ENCODE data around the gene SARS2.
A peak's percentile ranks its signal among the peaks of the same experiment; 100 is the strongest.
"Not testable (repeated sequence)": the region's sequence is repeated elsewhere in the genome, so short reads cannot be mapped to it uniquely, and the experiment has no call there.

SARS2 gene

DNA sequence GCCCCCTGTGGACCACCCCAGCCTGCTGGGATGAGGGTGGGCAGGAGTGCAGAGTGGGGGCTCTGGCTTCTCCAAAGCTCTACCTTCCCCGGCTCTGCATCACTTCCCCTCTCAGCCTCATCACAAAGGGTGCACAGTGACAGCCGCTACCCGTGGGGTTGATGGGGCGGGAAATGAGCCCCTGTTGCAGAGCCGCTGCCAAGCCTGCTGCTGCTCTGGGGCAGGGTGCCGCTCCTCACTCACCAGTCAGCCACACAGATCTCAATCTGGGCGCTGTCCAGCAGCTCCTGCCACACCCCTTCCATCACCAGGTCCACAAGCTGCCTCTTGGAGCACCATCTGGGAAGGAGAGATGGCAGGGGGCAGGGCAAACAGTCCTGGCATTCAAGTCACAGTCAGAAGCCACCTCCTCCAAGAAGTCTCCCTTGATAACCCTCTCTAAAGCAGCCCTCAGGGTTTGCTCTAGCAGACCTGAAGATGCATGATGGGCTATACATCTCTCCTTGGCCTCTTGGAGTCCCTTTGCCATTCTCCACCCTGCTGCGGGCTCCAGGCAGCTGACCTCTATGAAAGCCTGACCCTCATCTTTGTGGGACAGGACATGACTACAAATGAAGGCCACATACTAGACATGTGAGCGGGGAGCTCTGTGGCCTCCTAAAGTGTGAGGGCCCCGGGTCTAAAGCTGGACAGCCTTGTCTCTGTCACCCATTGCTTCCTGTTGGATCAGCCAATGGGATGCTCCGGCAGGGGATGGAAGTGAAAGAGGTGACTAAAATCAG lies 15.9 kb upstream of the SARS2 start:
- DNase-seq (ENCODE audit: low read depth in 2 of 3, low spot score in 1 of 3): no peak

- DNase-seq (ENCODE audit: low read depth in 2 of 3, low spot score in 1 of 3): no peak
Measured at GRCh38 chr19:38945562-38946228, 15.1 kb upstream of the SARS2 start.

DNA sequence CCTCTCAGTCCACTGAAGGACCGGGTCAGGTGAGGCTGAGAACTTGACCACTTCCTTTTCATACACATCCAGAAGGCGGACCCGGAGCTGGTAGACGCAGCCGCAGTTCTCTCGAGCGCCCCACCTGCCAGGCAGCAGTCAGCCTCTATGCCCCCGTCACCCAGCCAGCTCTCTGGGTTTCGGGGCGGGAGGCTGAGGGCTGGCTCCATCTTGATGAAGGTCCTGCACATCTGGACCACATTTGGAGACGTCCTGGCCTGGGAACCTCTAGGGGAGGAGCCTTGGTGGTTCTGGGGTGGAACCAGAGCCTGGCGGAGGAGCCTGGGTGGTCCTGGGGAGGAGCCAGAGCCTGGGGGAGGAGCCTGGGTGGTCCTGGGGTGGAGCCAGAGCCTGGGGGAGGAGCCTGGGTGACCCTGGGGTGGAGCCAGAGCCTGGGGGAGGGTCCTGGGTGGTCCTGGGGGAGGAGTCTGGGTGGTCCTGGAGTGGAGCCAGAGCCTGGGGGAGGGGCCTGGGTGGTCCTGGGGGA lies 14.5 kb upstream of the SARS2 start:
- no peak for DNase-seq (ENCODE audit: low read depth in 2 of 3, low spot score in 1 of 3)

- DNase-seq (ENCODE audit: low read depth in 2 of 3, low spot score in 1 of 3): no peak
Measured at GRCh38 chr19:38942471-38943181, 12.1 kb upstream of the SARS2 start.

GRCh38 chr19:38941979-38942378 lies 11.4 kb upstream of the SARS2 start:
- DNase-seq (ENCODE audit: low read depth in 2 of 3, low spot score in 1 of 3): no peak

DNA sequence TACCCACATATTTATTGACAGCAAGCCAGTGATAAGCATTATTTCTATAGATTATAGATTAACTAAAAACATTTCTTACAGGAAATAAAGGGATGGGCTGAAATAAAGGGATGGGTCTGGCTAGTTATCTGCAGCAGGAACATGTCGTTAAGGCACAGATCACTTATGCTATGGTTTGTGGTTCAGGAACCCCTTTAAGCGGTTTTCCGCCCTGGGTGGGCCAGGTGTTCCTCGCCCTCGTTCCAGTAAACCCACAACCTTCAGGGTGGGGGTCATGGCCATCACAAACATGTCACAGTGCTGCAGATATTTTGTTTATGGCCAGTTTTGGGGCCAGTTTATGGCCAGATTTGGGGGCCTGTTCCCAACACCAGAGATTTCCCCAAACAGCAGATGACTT lies 10.9 kb upstream of the SARS2 start:
- not testable (repeated sequence) for DNase-seq (ENCODE audit: low read depth in 2 of 3, low spot score in 1 of 3)

- DNase-seq (ENCODE audit: low read depth in 2 of 3, low spot score in 1 of 3): no peak
Measured at GRCh38 chr19:38939957-38940356, 9.4 kb upstream of the SARS2 start.

GRCh38 chr19:38933544-38933943 lies 3.0 kb upstream of the SARS2 start:
- no peak for DNase-seq (ENCODE audit: low read depth in 2 of 3, low spot score in 1 of 3)

GRCh38 chr19:38932425-38933179 lies 2.0 kb upstream of the SARS2 start:
- DNase-seq (ENCODE audit: low read depth in 2 of 3, low spot score in 1 of 3): peak in 1 of 3 donors; percentile 48

GRCh38 chr19:38931521-38931793 lies 894 bp upstream of the SARS2 start:
- no peak for DNase-seq (ENCODE audit: low read depth in 2 of 3, low spot score in 1 of 3)

GRCh38 chr19:38930776-38931520 lies 385 bp upstream of the SARS2 start, which contains the start of gene MRPS12:
MRPS12 (plus strand) TSS chr19:38930944; CDS start chr19:38931295, 351 bp downstream.
- peak; percentile 96 to 97 (median 97) for DNase-seq (ENCODE audit: low read depth in 2 of 3, low spot score in 1 of 3)

- no peak for DNase-seq (ENCODE audit: low read depth in 2 of 3, low spot score in 1 of 3)
Measured at GRCh38 chr19:38928391-38929001, 2.1 kb downstream of the SARS2 start.

DNA sequence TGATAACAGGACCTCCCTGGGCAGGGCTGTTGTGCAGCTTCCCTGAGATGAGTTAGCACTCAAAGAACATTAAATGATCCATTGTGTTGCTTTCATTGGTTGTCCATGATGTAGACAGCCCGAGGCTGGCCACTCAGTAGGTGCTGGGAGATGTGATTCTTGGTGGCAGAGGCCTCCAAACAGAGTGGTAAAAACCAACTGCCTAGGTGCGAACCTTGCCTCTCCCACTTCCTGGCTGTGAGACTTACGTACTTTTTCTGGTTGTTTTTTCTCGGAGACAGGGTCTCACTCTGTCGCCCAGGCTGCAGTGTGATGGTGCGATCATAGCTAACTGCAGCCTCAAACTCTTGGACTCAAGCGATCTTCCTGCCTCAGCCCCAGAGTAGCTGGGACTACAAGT lies 6.2 kb downstream of the SARS2 start:
- DNase-seq (ENCODE audit: low read depth in 2 of 3, low spot score in 1 of 3): no peak

- DNase-seq (ENCODE audit: low read depth in 2 of 3, low spot score in 1 of 3): no peak
Measured at GRCh38 chr19:38922482-38922881, 8.1 kb downstream of the SARS2 start.

DNA sequence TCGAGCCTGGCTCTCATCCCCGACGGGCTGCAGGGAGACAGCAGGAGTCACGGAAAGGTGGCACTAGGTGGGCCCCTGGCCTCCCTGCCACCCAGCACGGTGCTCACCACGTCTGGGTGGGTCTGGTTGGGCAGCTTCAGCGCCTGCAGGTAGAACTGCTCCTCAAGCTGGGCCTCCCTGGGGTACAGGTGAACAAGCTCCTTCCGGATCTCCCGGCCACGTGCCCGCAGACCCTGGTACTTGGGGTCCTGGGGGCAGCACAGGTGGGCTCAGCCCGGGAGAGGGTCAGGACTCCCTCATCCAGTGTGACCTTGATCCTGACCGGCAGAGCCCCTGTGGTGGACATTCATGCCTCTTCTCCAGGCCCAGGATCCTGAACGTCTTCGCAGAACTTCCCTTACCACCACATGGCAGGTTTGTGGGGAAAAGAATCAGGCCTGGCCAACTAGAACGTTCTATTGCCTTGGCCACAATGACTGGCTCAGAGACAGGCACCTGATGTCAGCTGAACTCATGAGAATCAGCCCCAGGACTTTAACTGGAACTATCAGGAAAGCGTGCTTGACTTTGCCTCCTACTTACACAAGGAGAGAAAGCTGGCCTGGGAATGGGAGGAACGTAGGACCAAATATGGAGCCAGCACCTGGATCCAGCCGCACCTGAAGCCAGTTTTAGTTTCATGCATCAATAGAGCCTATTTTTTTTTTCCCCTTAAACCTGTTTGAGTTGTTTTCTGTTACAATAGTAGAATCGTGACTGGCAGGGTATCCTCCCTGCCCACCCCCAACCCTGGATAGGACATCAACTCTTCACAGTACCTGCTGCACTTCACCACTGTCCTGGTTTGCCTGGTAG lies 8.9 kb downstream of the SARS2 start:
- DNase-seq (ENCODE audit: low read depth in 2 of 3, low spot score in 1 of 3): no peak

- no peak for DNase-seq (ENCODE audit: low read depth in 2 of 3, low spot score in 1 of 3)
Measured at GRCh38 chr19:38920602-38921419, 9.8 kb downstream of the SARS2 start.

DNA sequence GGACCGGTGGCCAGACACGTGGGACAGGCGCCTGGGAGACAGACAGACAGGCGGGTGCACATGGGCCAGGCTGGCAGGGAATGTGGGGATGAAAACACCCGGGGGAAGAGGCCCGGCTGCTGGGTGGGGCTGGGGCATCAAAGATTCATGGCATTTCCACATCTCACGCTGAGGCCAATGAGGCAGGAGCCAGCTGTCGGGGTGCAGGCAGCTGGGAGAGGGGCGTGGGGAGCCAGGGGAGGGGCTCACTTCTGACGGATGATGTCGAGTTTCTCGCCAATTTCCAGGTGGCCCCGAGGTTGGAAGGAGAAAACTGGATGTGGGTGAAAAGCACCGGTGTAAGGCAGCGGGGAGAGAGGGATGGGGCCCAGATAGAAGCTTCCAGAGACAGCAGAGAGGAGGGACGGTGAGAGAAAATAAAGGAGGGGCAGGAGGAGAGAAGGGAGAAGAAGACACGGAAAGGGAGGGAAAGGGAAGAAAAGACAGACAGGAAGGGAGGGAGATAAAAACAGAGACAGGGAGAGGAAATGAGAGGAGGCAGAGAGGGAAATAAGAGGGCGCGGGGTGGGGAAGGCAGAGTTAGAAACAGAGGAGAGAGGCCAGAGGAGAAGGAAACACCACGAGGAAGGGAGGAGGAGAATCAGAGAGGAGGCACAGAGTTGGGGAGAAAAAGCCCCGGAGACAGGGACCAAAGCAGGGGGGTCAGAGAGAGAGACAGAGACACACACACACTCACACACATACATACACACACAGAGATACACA lies 10.5 kb downstream of the SARS2 start:
- DNase-seq (ENCODE audit: low read depth in 2 of 3, low spot score in 1 of 3): no peak

GRCh38 chr19:38918526-38918925 lies 12.0 kb downstream of the SARS2 start:
- DNase-seq (ENCODE audit: low read depth in 2 of 3, low spot score in 1 of 3): no peak
